ENCODE results near the gene PTPN4.

PTPN4 gene

GRCh38 chr2:119862127-119862889, 102.6 kb downstream of the PTPN4 start:
- DNase-seq, result no peak

GRCh38 chr2:119864318-119864717, 104.6 kb downstream of the PTPN4 start:
- DNase-seq, result no peak

- DNase-seq, result no peak
Measured at GRCh38 chr2:119871725-119872124, 112.0 kb downstream of the PTPN4 start.

- no peak for DNase-seq
Measured at GRCh38 chr2:119873350-119874315, 113.9 kb downstream of the PTPN4 start.

- DNase-seq, result no peak
Measured at GRCh38 chr2:119879502-119879901, 119.8 kb downstream of the PTPN4 start.

GRCh38 chr2:119888680-119889079, 129.0 kb downstream of the PTPN4 start:
- no peak for DNase-seq

- no peak for DNase-seq
Measured at GRCh38 chr2:119897736-119898395, 138.1 kb downstream of the PTPN4 start.

GRCh38 chr2:119901013-119901412, 141.3 kb downstream of the PTPN4 start:
- no peak for DNase-seq

- DNase-seq, result no peak
Measured at GRCh38 chr2:119910566-119910965, 150.8 kb downstream of the PTPN4 start.

- DNase-seq, result no peak
Measured at GRCh38 chr2:119914266-119914665, 154.5 kb downstream of the PTPN4 start.

GRCh38 chr2:119921825-119922224, 162.1 kb downstream of the PTPN4 start:
- DNase-seq, result no peak

- no peak for DNase-seq
Measured at GRCh38 chr2:119922699-119923098, 163.0 kb downstream of the PTPN4 start.

- DNase-seq, result no peak
Measured at GRCh38 chr2:119929537-119929936, 169.8 kb downstream of the PTPN4 start.

- no peak for DNase-seq
Measured at GRCh38 chr2:119932809-119933208, 173.1 kb downstream of the PTPN4 start.

- no peak for DNase-seq
Measured at GRCh38 chr2:119934319-119934718, 174.6 kb downstream of the PTPN4 start.

GRCh38 chr2:119937680-119938079, 178.0 kb downstream of the PTPN4 start:
- no peak for DNase-seq

GRCh38 chr2:119939915-119940314, 180.2 kb downstream of the PTPN4 start:
- no peak for DNase-seq

- no peak for DNase-seq
Measured at GRCh38 chr2:119940856-119941255, 181.1 kb downstream of the PTPN4 start.

- no peak for DNase-seq
Measured at GRCh38 chr2:119941388-119941787, 181.7 kb downstream of the PTPN4 start.

GRCh38 chr2:119941981-119942513, 182.3 kb downstream of the PTPN4 start:
- DNase-seq, result no peak

- no peak for DNase-seq
Measured at GRCh38 chr2:119943058-119943457, 183.3 kb downstream of the PTPN4 start.

- no peak for DNase-seq
Measured at GRCh38 chr2:119947535-119947934, 187.8 kb downstream of the PTPN4 start.

GRCh38 chr2:119950966-119951365, 191.2 kb downstream of the PTPN4 start:
- DNase-seq, result no peak

All from right hindlimb (tissue), 1 donor.